Right lobe of liver (tissue), 6 donors: ENCODE results near the gene ACOX2. TPM values are rescaled to one million over a fixed set of nuclear protein-coding genes. Genes with fewer than 3 reads are reported as not detected.

Experiments
- ATAC-seq, 4 donors: fragments of 200-7000 bp; cut with Tn5 transposase; one replicate each; pipeline ENCODE4 v1.9.1; 2020; ENCODE audit warnings: mild to moderate bottlenecking in 4 of 4, moderate library complexity in 4 of 4
- DNase-seq, 3 donors: peaks; one replicate each; pipeline ENCODE4 v3.0.0-alpha.2; 2020
- H3K27ac ChIP-seq, 3 donors: fragments of 200-600 bp; one replicate each; pipeline ENCODE4 v1.8.0; 2022
- H3K27me3 ChIP-seq, 2 donors: fragments of 200-600 bp; one replicate each; pipeline ENCODE4 v1.8.0; 2022
- H3K36me3 ChIP-seq, 4 donors: fragments of 200-600 bp; sonication (generic) in 1 of 4; one replicate each; pipeline versions ENCODE4 v1.5.1 to v1.8.0; 2017 to 2022; ENCODE audit warnings: control low read depth in 1 of 4
- H3K4me1 ChIP-seq, 4 donors: fragments of 200-600 bp; sonication (generic) in 1 of 4; one replicate each; pipeline versions ENCODE4 v1.5.1 to v1.8.0; 2017 to 2022; ENCODE audit warnings: control low read depth in 1 of 4
- H3K4me3 ChIP-seq, 3 donors: fragments of 200-600 bp; one replicate each; pipeline ENCODE4 v1.8.0; 2022
- H3K9me3 ChIP-seq, 4 donors: fragments of 200-600 bp; sonication (generic) in 1 of 4; one replicate each; pipeline versions ENCODE4 v1.5.1 to v1.8.0; 2017 to 2022; ENCODE audit warnings: control low read depth in 1 of 4
- POLR2A ChIP-seq: fragments of 450-650 bp; IDR thresholded peaks from one replicate; pipeline ENCODE4 v1.6.1; 2017; ENCODE audit warnings: antibody characterized with exemption, mild to moderate bottlenecking
- WGBS: methylation state at CpG from one replicate; pipeline ENCODE4 v1.1.6; 2018; ENCODE audit warnings: low coverage, low lambda C conversion rate; ENCODE audit not compliant: insufficient coverage; ENCODE audit errors: missing lambda C conversion rate; 5-methylcytosine and 5-hydroxymethylcytosine counted together
- intact Hi-C, 2 donors: fragments of 100-400 bp; cut with DNase I; formaldehyde crosslinking; loops; one replicate each; pipeline versions ENCODE4 v1.11.2 to v1.14.1; 2022
- total RNA-seq, 6 experiments: library from RNA; depleted of rRNA in 2 of 6; stranded (reverse); fragments of >200 nt in 2 of 6; fragmentation: NEBNext Ultra II Directional in 3 of 6; extraction: Animal tissue kit (Norgen Biotek cat#: 25700) in 3 of 6; gene quantifications; one replicate each; pipeline versions ENCODE4 v1.1.0 to v1.2.4, GENCODE V29; 2016 to 2023
- TF ChIP-seq, protein P1 (sequence below), 4 donors: fragments of 200-600 bp in 3 of 4; fragments of 450-650 bp in 1 of 4; IDR thresholded peaks; one replicate each; pipeline versions ENCODE4 v1.5.1 to v1.8.0; 2016 to 2022; ENCODE audit warnings: antibody characterized with exemption in 4 of 4, mild to moderate bottlenecking in 2 of 4
- donor health status: DM: no; HTN: yes; CAD: no.
- donor health status: DM: no; HTN: no; CAD: no.
- donor health status: DM: no; HTN: no; CAD: no.
- donor health status: DM: no; HTN: yes; CAD: no.
- donor health status: DM: no; HTN: yes; CAD: no.

The ACOX2 gene
- total RNA-seq, 6 experiments from 2014 or later = 67.8 to 269 (median 149) TPM

DNA sequence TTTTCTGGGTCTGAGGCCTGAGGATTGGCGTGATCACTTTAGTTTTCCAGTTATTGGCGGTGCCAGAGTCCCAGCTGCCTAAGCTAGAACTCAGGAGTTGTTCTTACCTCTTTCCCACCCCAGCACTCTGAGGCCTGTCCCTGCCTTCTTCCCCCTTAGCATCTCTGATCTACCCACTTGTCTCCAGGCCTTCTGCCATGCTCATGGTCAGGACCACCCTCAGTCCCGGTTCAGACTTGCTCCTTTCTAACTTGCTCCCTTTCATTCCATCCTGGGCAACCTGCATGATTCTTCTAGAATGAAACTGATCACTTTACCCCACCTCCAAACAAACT is 15.7 kb downstream of the ACOX2 start:
- Histone ChIP-seq H3K27me3 (no peaks in the 10 kb centered on the region), H3K36me3 (peaks cover 0 to 43% (median 17%) of the 10 kb centered on the region in 4 donors), H3K27ac (peak overlapping the region; percentile 51 to 99 (median 95)), H3K4me3 (no peak overlapping the region), H3K9me3 (no peaks in the 10 kb centered on the region), H3K4me1 (peaks cover 0 to 86% (median 42%) of the 10 kb centered on the region in 4 donors)
- intact Hi-C loops = no loop called here
- ATAC-seq (no peak), DNase-seq (no peak)
- WGBS = 80% methylated on average over 1 of the region's 3 CpGs
- TF ChIP-seq POLR2A = no peak
- TF ChIP-seq, protein P1, sequence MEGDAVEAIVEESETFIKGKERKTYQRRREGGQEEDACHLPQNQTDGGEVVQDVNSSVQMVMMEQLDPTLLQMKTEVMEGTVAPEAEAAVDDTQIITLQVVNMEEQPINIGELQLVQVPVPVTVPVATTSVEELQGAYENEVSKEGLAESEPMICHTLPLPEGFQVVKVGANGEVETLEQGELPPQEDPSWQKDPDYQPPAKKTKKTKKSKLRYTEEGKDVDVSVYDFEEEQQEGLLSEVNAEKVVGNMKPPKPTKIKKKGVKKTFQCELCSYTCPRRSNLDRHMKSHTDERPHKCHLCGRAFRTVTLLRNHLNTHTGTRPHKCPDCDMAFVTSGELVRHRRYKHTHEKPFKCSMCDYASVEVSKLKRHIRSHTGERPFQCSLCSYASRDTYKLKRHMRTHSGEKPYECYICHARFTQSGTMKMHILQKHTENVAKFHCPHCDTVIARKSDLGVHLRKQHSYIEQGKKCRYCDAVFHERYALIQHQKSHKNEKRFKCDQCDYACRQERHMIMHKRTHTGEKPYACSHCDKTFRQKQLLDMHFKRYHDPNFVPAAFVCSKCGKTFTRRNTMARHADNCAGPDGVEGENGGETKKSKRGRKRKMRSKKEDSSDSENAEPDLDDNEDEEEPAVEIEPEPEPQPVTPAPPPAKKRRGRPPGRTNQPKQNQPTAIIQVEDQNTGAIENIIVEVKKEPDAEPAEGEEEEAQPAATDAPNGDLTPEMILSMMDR (IDR thresholded peaks at IDR 0.05) = no peak

DNA sequence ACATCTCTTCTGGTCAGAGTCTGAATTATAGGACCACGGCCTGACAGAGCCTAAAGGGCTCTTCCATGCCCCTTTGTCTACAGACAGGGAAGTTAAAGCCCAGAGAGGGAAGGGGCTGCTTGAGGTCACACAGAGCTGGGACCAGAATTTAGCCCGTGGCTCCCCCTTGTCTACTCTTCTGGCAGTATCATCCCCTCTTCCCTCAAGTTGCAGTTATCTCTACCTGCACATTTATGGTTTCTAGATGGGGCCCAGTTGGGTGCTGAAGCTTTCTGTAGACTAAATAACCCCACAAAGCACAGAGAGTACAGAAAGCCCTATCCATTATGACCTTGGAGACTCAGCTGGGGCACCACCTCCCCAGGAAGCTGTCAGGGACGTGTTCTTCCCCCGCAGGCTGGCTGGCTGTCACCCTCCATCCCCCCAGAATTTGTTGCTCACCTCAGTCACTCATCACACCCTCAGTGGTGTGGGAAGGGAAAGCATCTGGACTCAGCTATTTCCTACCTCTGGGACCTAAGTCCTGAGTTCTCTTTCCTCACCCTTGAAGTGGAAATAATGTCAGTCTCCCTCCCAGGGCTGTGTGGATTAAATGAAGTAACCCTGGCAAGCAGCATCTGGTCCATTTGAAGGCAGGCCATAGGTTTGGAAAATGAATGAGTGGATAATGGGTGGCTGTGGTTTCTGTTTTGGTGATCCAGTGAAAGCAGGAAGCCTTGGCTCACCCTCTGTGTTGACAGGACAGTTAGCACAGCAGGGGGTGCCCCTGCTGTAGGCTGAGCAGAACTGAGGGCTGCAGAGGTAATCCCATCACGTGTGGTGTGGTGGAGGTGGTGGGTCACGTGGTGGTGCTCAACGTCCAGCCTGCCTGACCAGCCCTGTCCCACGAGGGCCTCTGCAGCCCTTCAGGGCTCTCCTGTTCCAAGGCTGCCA is 16.3 kb downstream of the ACOX2 start:
- no peaks in the 10 kb centered on the region for H3K27me3 ChIP-seq
- no peak for TF ChIP-seq POLR2A
- TF ChIP-seq, protein P1 (IDR thresholded peaks at IDR 0.05) = peak in 1 of 4 donors; percentile 30
- intact Hi-C loops = no loop called here
- no peak overlapping the region for H3K4me3 ChIP-seq
- no peaks in the 10 kb centered on the region for H3K9me3 ChIP-seq
- H3K4me1 ChIP-seq = peaks cover 0 to 82% (median 39%) of the 10 kb centered on the region in 4 donors
- ATAC-seq (peak; percentile 24 to 70 (median 56)), DNase-seq (peak in 2 of 3 donors; percentile 82 to 88)
- WGBS = 23% methylated on average over 3 of the region's 8 CpGs
- peaks cover 0 to 46% (median 20%) of the 10 kb centered on the region in 4 donors for H3K36me3 ChIP-seq
- H3K27ac ChIP-seq = peak overlapping the region; percentile 51 to 99 (median 95)

DNA sequence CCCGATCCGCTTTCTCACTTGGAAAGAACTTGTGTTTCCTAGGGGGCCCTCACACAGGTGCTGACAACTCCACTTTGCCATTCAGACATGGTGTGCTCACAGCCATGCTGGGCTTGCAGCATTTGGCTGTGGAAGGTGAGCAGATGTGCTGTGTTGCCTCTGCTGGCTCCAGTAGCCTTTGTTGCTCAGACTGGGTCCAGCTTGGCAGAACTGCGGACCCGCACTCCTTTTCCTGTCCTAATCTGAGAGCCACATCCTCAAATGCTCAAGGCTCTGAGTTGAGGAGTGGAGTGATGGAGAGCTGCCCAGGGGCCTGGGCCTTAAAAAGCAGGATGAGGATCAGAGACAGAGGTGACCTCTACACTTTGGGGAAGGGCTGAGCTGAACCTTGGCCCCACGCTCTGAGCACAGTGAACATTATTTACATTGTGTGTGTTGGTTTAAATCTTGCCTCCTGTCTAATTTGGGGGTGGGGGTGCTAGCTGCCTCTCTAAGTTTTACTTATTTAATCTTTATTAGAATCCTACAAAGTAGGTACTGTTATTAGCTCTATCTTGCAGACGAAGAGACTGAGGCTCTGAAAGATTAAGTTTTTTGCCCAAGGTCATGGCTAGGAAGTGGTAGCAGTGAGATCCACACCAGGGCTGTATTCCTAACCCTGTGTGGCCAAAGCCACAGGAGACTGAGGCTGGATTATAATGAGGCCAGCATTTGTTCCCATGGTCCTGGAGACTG is 17.2 kb downstream of the ACOX2 start:
- no peak for TF ChIP-seq POLR2A
- TF ChIP-seq, protein P1 (IDR thresholded peaks at IDR 0.05) = no peak
- peak overlapping the region; percentile 51 to 99 (median 95) for H3K27ac ChIP-seq
- intact Hi-C loops = no loop called here
- ATAC-seq (peak; percentile 52 to 67 (median 60)), DNase-seq (peak; percentile 56 to 83 (median 83))
- H3K4me3 ChIP-seq = no peak overlapping the region
- peaks cover 0 to 73% (median 35%) of the 10 kb centered on the region in 4 donors for H3K4me1 ChIP-seq
- no peaks in the 10 kb centered on the region for H3K9me3 ChIP-seq
- WGBS = 29% methylated on average over 3 of the region's 6 CpGs
- peaks cover 0 to 54% (median 24%) of the 10 kb centered on the region in 4 donors for H3K36me3 ChIP-seq
- H3K27me3 ChIP-seq = no peaks in the 10 kb centered on the region

DNA sequence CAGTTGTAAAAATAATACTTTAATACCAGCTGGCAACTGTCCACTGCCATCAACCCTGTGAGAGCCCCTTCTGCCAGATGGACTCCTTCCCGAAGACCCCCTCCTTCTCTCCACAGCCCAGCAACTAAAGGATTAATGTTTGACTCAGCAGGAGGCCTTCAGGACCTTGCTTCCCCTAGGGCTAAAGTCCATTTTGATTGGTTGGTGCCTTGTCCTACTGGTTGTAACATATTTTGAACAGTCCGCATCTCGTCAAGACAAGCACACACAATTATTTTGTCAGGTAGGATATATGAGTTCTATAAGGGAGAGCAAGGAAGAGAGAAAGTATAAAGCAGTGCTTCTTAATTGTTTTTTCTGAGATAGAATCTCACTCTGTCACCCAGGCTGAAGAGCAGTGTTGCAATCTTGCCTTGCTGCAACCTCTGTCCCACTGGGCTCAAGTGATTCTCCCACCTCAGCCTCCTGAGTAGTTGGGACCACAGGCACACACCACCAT is 18.6 kb downstream of the ACOX2 start:
- peaks cover 2 to 58% (median 30%) of the 10 kb centered on the region in 4 donors for H3K36me3 ChIP-seq
- intact Hi-C loops = no loop called here
- ATAC-seq = peak in 2 of 4 donors; percentile 5 to 22
- no peaks in the 10 kb centered on the region for H3K9me3 ChIP-seq
- H3K4me1 ChIP-seq = peaks cover 0 to 58% (median 28%) of the 10 kb centered on the region in 4 donors
- H3K27me3 ChIP-seq = no peaks in the 10 kb centered on the region
- no peak for TF ChIP-seq POLR2A
- TF ChIP-seq, protein P1 (IDR thresholded peaks at IDR 0.05) = no peak
- no peak overlapping the region for H3K4me3 ChIP-seq
- 16% methylated on average over 2 of the region's 3 CpGs for whole genome bisulfite sequencing
- peak overlapping the region in 2 of 3 donors; percentile 37 to 95 for H3K27ac ChIP-seq
- DNase-seq = no peak
